K562 (cell line): ENCODE results near the gene UBE3B. TPM values are rescaled to one million over a fixed set of nuclear protein-coding genes. Genes with fewer than 3 reads are reported as not detected.

ENCODE experiments used
- ATAC-seq: fragments of 200-7000 bp; cut with Tn5 transposase; 3 replicates; pipeline ENCODE4 v1.9.1; 2020; ENCODE audit warnings: moderate library complexity
- BruUV-seq: library from RNA; stranded (reverse); fragments of 400-500 nt; replicated peaks from 2 replicates; lab custom pipeline; 2021; lab: Mats Ljungman, UMichigan
- CTCF ChIA-PET: fragments of 300-600 bp; formaldehyde crosslinking; extraction: SDS; loops from one replicate; lab custom pipeline; 2021; ENCODE audit warnings: low intra/inter-chr PET ratio; lab: Yijun Ruan, JAX
- POLR2A ChIA-PET: fragments of 300-600, 350-650 bp; sonication (Branson Sonifier 250); formaldehyde crosslinking; extraction: SDS; loops from one replicate; lab custom pipeline; 2021; ENCODE audit warnings: antibody characterized with exemption, inconsistent platforms; lab: Yijun Ruan, JAX
- DNase-seq, 4 experiments: peaks; one replicate each; pipeline versions ENCODE4 v3.0.0 to v3.0.0-alpha.2; 2011 to 2018; ENCODE audit warnings: low spot score in 3 of 4, mixed read lengths in 3 of 4; ENCODE audit errors: extremely low read depth in 1 of 4
- FAIRE-seq: peaks from 2 replicates; lab custom pipeline; 2011; peaks lifted over from hg19 to GRCh38; lab: Jason Lieb, UNC
- H2AFZ ChIP-seq: 2 replicates; pipeline ENCODE4 v1.6.0; 2011; ENCODE audit warnings: low read depth, low read length, control low read depth, inconsistent platforms
- H3K27ac ChIP-seq: fragments of 200-600 bp; 3 replicates; pipeline ENCODE4 v1.8.0; 2011; ENCODE audit warnings: low read depth, mild to moderate bottlenecking, control low read depth, inconsistent platforms, low read length, moderate library complexity, mixed read lengths; ENCODE audit errors: extremely low read depth
- H3K27me3 ChIP-seq, 2 experiments: fragments of 300-600 bp in 1 of 2; 2 replicates in 1 of 2; 3 replicates in 1 of 2; pipeline versions ENCODE4 v1.6.0 to v1.8.0; 2011; ENCODE audit warnings: inconsistent platforms in 2 of 2, low read length in 2 of 2, mild to moderate bottlenecking in 1 of 2, mixed read lengths in 1 of 2, moderate library complexity in 1 of 2; ENCODE audit not compliant: control insufficient read depth in 2 of 2, insufficient read depth in 2 of 2
- H3K36me3 ChIP-seq: fragments of 300-600 bp; 3 replicates; pipeline ENCODE4 v1.8.0; 2011; ENCODE audit warnings: mild to moderate bottlenecking, low read length, inconsistent platforms; ENCODE audit not compliant: control insufficient read depth, insufficient read depth
- H3K4me1 ChIP-seq, 2 experiments: fragments of 200-600 bp in 1 of 2; replicated peaks in 1 of 2; 2 replicates in 1 of 2; 3 replicates in 1 of 2; pipeline versions ENCODE4 v1.5.1 to v1.8.0; 2011; ENCODE audit warnings: inconsistent platforms in 2 of 2, low read length in 2 of 2, mild to moderate bottlenecking in 1 of 2, mixed read lengths in 1 of 2, moderate library complexity in 1 of 2; ENCODE audit not compliant: control insufficient read depth in 2 of 2, insufficient read depth in 2 of 2
- H3K4me2 ChIP-seq: 2 replicates; pipeline ENCODE4 v1.6.1; 2011; ENCODE audit warnings: low read length, control low read depth, inconsistent platforms, mixed read lengths; ENCODE audit not compliant: insufficient read depth
- H3K4me3 ChIP-seq: fragments of 200-600 bp; sonication (generic), shearing (Covaris generic); 2 replicates; pipeline ENCODE4 v1.5.1; 2016; ENCODE audit warnings: control low read depth, inconsistent platforms
- H3K79me2 ChIP-seq: fragments of 200-600 bp; 3 replicates; pipeline ENCODE4 v1.8.0; 2011; ENCODE audit warnings: low read length, inconsistent platforms; ENCODE audit not compliant: control insufficient read depth, insufficient read depth
- H3K9ac ChIP-seq, 2 experiments: 2 replicates each; pipeline versions ENCODE4 v1.6.0 to v1.6.1; 2011; ENCODE audit warnings: low read depth in 2 of 2, low read length in 2 of 2, control low read depth in 1 of 2, inconsistent platforms in 1 of 2, mild to moderate bottlenecking in 1 of 2, mixed read lengths in 1 of 2; ENCODE audit not compliant: insufficient read depth in 1 of 2
- H3K9me1 ChIP-seq: one replicate; pipeline ENCODE4 v1.6.0; 2011; ENCODE audit warnings: inconsistent platforms, mild to moderate bottlenecking, low read length, moderate library complexity; ENCODE audit not compliant: control insufficient read depth, insufficient read depth
- H3K9me3 ChIP-seq: replicated peaks from 2 replicates; pipeline ENCODE4 v1.5.1; 2011; ENCODE audit warnings: low read depth, low read length, inconsistent platforms; ENCODE audit not compliant: control insufficient read depth, insufficient read depth
- H4K20me1 ChIP-seq: replicated peaks from 2 replicates; pipeline ENCODE4 v1.6.1; 2011; ENCODE audit warnings: low read length, inconsistent platforms, mixed read lengths; ENCODE audit not compliant: control insufficient read depth, insufficient read depth
- CBX3 ChIP-seq, 2 experiments: IDR thresholded peaks; 1 replicate in 1 of 2; 2 replicates in 1 of 2; pipeline ENCODE4 v1.6.1; 2012; ENCODE audit warnings: inconsistent platforms in 2 of 2, low read length in 2 of 2, borderline replicate concordance in 1 of 2, control low read depth in 1 of 2
- CEBPB ChIP-seq: fragments of 450-650 bp; IDR thresholded peaks from 2 replicates; pipeline ENCODE4 v1.6.1; 2016; ENCODE audit warnings: missing genetic modification characterization, missing compliant biosample characterization
- HMG20B ChIP-seq: fragments of 250-450 bp; sonication (Bioruptor Pico); IDR thresholded peaks from 2 replicates; pipeline ENCODE4 v1.5.0; 2021; ENCODE audit warnings: mild to moderate bottlenecking
- L3MBTL2 ChIP-seq: fragments of 450-650 bp; IDR thresholded peaks from 2 replicates; pipeline ENCODE4 v1.6.1; 2016; ENCODE audit warnings: mild to moderate bottlenecking, moderate library complexity
- RBM39 ChIP-seq: fragments of 200-400 bp; formaldehyde crosslinking; optimal IDR thresholded peaks from 2 replicates; pipeline ENCODE3; 2018; ENCODE audit warnings: low read depth, low read length
- WGBS: fragments of 100-300 bp; shearing (Covaris generic); methylation state at CpG from one replicate; pipeline ENCODE4 v1.1.6; 2016; ENCODE audit warnings: low coverage, mixed read lengths; ENCODE audit not compliant: insufficient coverage; ENCODE audit errors: missing lambda C conversion rate; 5-methylcytosine and 5-hydroxymethylcytosine counted together
- in situ Hi-C: fragments of 300-500 bp; cut with MboI; formaldehyde crosslinking; loops from 4 replicates; pipeline ENCODE4 v1.15.0; 2018; ENCODE audit warnings: inconsistent platforms, mixed read lengths
- intact Hi-C: fragments of 100-400 bp; cut with micrococcal nuclease; formaldehyde crosslinking; loops from 2 replicates; pipeline ENCODE4 v1.14.2; 2022
- polyA plus RNA-seq, 8 experiments: library from polyadenylated mRNA; depleted of rRNA in 4 of 8; stranded (reverse) in 5 of 8; unstranded in 3 of 8; fragments of >200 nt; fragmentation: Nextera tagmentation in 2 of 8; fragmentation: Illumina TruSeq in 1 of 8; extraction: Ambion mirVana in 2 of 8; extraction: Trizol in 1 of 8; gene quantifications; 2 replicates each; pipeline versions ENCODE4 v1.2.1 to v1.2.3, GENCODE V29; 2011 to 2014; ENCODE audit warnings: inconsistent platforms in 1 of 8, missing spikeins in 1 of 8
- total RNA-seq, 7 experiments: library from RNA; depleted of rRNA in 6 of 7; stranded (reverse); fragments of >200 nt in 6 of 7; fragmentation: Illumina TruSeq in 2 of 7; extraction: Trizol in 2 of 7; gene quantifications; 2 replicates each; pipeline versions ENCODE4 v1.2.1 to v1.2.3, GENCODE V29; 2011 to 2021; ENCODE audit warnings: low replicate concordance in 1 of 7
- TF ChIP-seq, protein P1 (sequence below): fragments of 250-450 bp; sonication (Bioruptor Pico); IDR thresholded peaks from 2 replicates; pipeline ENCODE4 v1.4.0; 2020
- TF ChIP-seq, protein P2 (sequence below): sonication (generic); formaldehyde crosslinking; IDR thresholded peaks from 2 replicates; pipeline ENCODE4 v1.8.0; 2023; ENCODE audit warnings: mild to moderate bottlenecking, missing genetic modification reagents
- TF ChIP-seq, protein P3 (sequence below): fragments of 450-650 bp; formaldehyde crosslinking; conservative IDR thresholded peaks from 2 replicates; pipeline ENCODE4 v1.4.0; 2022; ENCODE audit warnings: mild to moderate bottlenecking, missing genetic modification characterization
- TF ChIP-seq, protein P4 (sequence below): IDR thresholded peaks from 2 replicates; pipeline ENCODE4 v1.6.1; 2011; ENCODE audit warnings: borderline replicate concordance, low read depth, mild to moderate bottlenecking, moderate library complexity, low read length; ENCODE audit not compliant: insufficient read depth, poor library complexity, severe bottlenecking

Gene UBE3B
- total and polyA plus RNA-seq, 9 of the 15 experiments (the other 6 are each of a cell fraction or from before 2014, with no cell fraction given), result 7.6 to 23.6 (median 15.5) TPM

DNA sequence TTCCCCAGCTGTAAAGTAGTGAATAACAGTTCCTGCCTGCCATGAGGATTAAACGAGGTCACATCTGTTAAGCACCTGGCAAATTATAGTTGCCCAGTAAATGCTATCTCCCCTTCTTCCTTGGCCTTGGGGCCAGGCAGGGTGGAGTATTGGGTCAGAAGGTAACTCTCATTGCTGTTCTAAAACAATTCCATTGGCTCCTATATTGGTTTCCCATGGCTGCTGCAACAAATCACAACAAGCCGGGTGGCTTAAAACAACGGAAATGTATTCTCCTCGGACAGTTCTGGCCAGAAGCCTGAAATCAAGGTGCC is 63.9 kb downstream of the UBE3B start:
- no peaks in the 10 kb centered on the region; a peak in 1 of 5 replicates for H3K4me1 ChIP-seq
- H4K20me1 ChIP-seq, result peaks cover 8% of the 10 kb centered on the region; the same call in 1 of the 2 replicates
- 0 out of 4 replicates have a peak overlapping the region, but pooled peaks of 1 of the 2 experiments have one; percentile 53 for H3K9ac ChIP-seq
- no peak for DNase-seq
- in situ Hi-C loops (no loop called here), intact Hi-C loops (no loop called here)
- H3K9me3 ChIP-seq, result peaks cover 3% of the 10 kb centered on the region; the same call in 1 of the 2 replicates
- TF ChIP-seq CEBPB (tag) (no peak), RBM39 (no peak), CBX3 (IDR thresholded peaks at IDR 0.05; ENCODE audit: borderline replicate concordance in 1 of 2, low read length in 2 of 2) (no peak), L3MBTL2 (no peak), HMG20B (CRISPR knock-in tag) (no peak)
- TF ChIP-seq, protein P1, sequence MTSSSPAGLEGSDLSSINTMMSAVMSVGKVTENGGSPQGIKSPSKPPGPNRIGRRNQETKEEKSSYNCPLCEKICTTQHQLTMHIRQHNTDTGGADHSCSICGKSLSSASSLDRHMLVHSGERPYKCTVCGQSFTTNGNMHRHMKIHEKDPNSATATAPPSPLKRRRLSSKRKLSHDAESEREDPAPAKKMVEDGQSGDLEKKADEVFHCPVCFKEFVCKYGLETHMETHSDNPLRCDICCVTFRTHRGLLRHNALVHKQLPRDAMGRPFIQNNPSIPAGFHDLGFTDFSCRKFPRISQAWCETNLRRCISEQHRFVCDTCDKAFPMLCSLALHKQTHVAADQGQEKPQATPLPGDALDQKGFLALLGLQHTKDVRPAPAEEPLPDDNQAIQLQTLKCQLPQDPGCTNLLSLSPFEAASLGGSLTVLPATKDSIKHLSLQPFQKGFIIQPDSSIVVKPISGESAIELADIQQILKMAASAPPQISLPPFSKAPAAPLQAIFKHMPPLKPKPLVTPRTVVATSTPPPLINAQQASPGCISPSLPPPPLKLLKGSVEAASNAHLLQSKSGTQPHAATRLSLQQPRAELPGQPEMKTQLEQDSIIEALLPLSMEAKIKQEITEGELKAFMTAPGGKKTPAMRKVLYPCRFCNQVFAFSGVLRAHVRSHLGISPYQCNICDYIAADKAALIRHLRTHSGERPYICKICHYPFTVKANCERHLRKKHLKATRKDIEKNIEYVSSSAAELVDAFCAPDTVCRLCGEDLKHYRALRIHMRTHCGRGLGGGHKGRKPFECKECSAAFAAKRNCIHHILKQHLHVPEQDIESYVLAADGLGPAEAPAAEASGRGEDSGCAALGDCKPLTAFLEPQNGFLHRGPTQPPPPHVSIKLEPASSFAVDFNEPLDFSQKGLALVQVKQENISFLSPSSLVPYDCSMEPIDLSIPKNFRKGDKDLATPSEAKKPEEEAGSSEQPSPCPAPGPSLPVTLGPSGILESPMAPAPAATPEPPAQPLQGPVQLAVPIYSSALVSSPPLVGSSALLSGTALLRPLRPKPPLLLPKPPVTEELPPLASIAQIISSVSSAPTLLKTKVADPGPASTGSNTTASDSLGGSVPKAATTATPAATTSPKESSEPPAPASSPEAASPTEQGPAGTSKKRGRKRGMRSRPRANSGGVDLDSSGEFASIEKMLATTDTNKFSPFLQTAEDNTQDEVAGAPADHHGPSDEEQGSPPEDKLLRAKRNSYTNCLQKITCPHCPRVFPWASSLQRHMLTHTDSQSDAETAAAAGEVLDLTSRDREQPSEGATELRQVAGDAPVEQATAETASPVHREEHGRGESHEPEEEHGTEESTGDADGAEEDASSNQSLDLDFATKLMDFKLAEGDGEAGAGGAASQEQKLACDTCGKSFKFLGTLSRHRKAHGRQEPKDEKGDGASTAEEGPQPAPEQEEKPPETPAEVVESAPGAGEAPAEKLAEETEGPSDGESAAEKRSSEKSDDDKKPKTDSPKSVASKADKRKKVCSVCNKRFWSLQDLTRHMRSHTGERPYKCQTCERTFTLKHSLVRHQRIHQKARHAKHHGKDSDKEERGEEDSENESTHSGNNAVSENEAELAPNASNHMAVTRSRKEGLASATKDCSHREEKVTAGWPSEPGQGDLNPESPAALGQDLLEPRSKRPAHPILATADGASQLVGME, result no peak
- TF ChIP-seq, protein P2, sequence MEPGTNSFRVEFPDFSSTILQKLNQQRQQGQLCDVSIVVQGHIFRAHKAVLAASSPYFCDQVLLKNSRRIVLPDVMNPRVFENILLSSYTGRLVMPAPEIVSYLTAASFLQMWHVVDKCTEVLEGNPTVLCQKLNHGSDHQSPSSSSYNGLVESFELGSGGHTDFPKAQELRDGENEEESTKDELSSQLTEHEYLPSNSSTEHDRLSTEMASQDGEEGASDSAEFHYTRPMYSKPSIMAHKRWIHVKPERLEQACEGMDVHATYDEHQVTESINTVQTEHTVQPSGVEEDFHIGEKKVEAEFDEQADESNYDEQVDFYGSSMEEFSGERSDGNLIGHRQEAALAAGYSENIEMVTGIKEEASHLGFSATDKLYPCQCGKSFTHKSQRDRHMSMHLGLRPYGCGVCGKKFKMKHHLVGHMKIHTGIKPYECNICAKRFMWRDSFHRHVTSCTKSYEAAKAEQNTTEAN (CRISPR knock-in tag), result no peak
- TF ChIP-seq, protein P3, sequence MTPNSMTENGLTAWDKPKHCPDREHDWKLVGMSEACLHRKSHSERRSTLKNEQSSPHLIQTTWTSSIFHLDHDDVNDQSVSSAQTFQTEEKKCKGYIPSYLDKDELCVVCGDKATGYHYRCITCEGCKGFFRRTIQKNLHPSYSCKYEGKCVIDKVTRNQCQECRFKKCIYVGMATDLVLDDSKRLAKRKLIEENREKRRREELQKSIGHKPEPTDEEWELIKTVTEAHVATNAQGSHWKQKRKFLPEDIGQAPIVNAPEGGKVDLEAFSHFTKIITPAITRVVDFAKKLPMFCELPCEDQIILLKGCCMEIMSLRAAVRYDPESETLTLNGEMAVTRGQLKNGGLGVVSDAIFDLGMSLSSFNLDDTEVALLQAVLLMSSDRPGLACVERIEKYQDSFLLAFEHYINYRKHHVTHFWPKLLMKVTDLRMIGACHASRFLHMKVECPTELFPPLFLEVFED, result no peak
- TF ChIP-seq, protein P4, sequence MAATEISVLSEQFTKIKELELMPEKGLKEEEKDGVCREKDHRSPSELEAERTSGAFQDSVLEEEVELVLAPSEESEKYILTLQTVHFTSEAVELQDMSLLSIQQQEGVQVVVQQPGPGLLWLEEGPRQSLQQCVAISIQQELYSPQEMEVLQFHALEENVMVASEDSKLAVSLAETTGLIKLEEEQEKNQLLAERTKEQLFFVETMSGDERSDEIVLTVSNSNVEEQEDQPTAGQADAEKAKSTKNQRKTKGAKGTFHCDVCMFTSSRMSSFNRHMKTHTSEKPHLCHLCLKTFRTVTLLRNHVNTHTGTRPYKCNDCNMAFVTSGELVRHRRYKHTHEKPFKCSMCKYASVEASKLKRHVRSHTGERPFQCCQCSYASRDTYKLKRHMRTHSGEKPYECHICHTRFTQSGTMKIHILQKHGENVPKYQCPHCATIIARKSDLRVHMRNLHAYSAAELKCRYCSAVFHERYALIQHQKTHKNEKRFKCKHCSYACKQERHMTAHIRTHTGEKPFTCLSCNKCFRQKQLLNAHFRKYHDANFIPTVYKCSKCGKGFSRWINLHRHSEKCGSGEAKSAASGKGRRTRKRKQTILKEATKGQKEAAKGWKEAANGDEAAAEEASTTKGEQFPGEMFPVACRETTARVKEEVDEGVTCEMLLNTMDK, result no peak
- no peak overlapping the region for H3K4me2 ChIP-seq
- no peak overlapping the region for H2AFZ ChIP-seq
- H3K27me3 ChIP-seq, result peaks cover 48 to 93% of the 10 kb centered on the region in 2 experiments
- BruUV-seq, result no TSS peak
- WGBS, result 13% methylated on average over 4 of the region's 4 CpGs
- no peaks in the 10 kb centered on the region for H3K36me3 ChIP-seq
- H3K79me2 ChIP-seq, result no peaks in the 10 kb centered on the region
- CTCF ChIA-PET, result no interaction called here
- FAIRE-seq, result no peak
- ATAC-seq, result no peak
- POLR2A ChIA-PET, result interaction anchor here (1.5 kb wide), 1 partner anchor 9 kb away, joined by 13 read pairs; no protein-coding TSS in a partner anchor
- no peak overlapping the region for H3K27ac ChIP-seq
- H3K4me3 ChIP-seq, result no peak overlapping the region
- H3K9me1 ChIP-seq, result no peaks in the 10 kb centered on the region
